Stimulated activated CD4-positive, alpha-beta T cell treated with anti-CD3 and anti-CD28 coated beads, Interleukin-4, amount 100 ng/mL, for 24 hours (primary cell): Measurements from ENCODE around the gene SCD5.

Experiments
- DNase-seq: peaks from one replicate; pipeline ENCODE4 v3.0.0-alpha.2; 2020

SCD5 gene

DNA sequence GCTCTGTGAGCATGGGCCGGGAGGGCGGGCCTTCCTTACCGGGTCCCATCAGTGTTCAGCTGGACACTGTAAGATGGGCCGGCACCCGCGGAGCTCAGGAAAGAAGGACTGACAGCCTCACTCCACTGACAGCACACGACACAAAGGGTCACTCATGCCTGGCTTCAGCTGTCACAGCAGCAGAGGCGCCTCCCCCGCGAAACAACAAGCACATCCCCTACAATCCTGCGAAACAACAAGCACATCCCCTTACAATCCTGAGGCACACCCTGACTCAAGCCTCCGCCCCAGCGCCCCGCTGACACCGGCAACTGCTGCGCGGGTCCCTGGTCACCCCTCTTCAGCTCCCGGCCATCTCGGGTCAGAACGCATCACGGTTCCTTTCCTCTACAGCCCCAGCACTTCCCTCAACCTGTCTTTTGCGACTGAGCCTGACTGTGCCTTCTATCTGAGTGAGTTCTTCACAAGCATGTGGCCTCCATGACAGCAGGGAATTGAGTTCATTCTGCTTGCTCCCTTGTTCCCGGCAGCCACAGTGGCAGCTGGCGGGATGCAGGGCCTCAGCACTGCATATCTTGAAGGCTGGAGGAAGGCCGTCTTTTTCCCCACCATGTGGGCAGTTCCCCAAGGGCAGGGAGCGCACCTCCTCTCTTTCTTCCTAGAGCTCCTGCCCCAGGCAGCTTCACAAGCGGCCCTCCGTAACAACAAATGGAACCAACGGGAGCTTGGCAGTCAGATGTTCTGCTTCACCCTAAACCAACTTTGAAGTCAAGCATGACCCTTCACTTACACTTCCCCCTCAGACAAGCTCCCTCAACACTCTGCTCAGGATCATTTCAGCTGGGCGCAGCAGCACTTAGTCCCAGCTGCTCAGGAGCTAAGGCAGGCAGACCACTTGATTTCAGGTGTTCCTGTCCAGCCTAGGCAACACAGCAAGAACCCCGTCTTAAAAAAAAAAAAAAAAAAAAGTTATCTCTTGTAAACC is 39.6 kb downstream of the SCD5 start:
- DNase-seq = no peak

GRCh38 chr4:82756061-82756460 is 42.5 kb downstream of the SCD5 start:
- DNase-seq = no peak

GRCh38 chr4:82755650-82756049 is 42.9 kb downstream of the SCD5 start:
- DNase-seq = no peak

DNA sequence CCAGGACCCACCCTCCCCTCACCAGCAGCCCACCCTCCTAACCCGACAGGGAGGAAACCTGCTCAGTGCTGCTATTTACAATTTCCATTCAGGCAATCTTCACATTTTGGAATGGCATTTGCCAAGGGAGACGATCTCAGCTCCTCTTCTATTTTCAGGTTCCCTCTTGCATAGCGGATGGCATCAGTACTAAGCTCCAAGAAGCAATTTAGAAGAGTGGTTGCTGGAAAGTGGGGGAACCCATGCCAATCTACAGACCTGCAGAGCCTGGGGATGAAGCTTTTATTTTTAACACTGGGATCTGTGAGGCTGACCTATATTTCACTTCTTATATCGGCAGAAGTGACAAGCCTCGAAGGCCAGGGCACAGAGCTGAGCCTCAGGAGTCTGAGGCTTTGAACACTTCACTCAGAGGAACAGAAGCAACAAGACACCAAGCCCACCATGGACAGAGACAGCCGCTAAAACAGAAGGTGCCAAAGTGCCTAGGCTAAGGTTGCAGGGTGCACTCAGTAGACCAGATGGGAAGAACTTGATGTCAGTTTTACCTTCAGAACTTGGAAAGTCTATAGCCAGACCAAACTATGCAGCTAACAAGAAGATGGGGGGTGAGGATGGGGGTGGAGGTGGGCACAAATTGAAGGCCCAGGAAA is 44.0 kb downstream of the SCD5 start:
- DNase-seq = no peak

DNA sequence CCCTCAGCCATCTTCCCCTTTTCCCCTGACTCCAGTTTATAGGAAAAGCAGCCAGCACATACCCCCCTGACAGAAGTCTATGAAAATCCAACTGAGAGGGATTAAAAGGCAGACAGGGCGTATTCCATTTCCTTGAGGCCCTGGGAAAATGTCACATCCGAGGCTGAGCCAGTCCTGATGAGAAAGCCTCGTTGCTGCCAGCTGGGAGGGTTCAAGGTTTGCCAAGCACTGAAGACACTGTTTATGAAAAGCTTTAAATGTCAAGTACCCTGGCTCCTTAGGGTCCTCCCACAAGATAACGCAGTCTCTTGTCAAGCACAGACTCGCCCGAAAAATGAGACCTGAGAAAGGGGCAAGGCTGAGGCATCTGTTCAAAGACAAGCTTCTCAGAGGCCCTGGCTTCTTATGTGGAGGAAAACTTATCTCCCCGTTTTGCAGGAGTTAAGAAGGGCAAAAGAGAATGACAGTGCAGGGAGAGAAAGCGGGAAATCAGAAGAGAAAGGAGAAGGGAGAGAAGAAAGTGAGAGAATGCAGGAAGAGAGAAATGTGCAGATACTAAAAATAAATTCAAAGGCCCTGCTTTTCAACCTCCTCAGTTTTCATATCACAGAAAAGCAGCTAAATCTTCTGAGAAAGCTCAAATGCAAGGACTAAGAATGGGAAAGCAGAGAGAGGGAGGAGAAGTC is 44.7 kb downstream of the SCD5 start:
- DNase-seq = no peak

GRCh38 chr4:82753238-82753637 is 45.4 kb downstream of the SCD5 start:
- DNase-seq = no peak

- no peak for DNase-seq
These were observed 49.7 kb downstream of the SCD5 start for GRCh38 chr4:82748810-82749470.

DNA sequence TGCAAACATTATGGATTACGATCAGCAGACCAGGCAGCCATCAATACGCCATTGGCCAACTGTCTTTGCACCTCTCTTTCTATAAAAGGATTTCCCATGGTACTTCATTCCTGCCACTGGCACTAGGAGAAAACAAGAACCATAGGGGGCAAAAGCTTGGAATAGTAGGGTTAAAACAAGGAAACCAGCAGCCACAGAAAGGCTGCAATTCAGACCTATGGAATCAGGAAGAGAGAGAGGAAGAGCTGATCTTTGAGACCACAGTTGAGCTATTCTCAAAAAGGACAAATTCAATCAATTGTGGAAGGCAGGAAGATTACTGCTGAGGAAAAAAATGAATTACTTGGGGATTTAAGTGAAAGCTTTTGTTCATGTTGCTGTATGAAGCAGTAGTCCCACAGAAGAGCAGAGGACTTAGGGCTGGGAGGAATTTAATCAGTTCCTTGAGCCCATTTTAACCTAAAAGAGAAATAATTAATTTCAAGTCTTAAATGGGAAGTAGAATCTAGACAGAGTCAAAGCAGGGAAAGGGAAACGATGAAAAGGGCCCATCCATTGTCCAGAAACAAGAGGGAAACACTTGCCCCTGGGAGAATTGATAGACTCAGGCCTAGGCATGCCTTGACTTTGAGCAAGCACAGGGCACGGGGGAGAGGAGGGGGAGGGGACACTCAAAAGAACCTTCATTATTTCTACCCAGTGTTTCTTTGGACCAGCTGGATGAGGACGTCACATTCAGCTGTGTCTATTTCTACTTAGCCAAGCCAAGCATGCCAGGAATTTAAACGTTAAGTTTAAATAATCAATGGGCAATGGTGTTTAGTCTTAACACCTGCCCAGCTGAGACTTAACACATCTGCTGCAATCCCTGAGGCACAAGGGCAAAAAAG is 50.7 kb downstream of the SCD5 start:
- no peak for DNase-seq

- no peak for DNase-seq
These were observed 51.7 kb downstream of the SCD5 start for GRCh38 chr4:82746705-82747574.

GRCh38 chr4:82745173-82745842 is 53.3 kb downstream of the SCD5 start:
- no peak for DNase-seq

DNA sequence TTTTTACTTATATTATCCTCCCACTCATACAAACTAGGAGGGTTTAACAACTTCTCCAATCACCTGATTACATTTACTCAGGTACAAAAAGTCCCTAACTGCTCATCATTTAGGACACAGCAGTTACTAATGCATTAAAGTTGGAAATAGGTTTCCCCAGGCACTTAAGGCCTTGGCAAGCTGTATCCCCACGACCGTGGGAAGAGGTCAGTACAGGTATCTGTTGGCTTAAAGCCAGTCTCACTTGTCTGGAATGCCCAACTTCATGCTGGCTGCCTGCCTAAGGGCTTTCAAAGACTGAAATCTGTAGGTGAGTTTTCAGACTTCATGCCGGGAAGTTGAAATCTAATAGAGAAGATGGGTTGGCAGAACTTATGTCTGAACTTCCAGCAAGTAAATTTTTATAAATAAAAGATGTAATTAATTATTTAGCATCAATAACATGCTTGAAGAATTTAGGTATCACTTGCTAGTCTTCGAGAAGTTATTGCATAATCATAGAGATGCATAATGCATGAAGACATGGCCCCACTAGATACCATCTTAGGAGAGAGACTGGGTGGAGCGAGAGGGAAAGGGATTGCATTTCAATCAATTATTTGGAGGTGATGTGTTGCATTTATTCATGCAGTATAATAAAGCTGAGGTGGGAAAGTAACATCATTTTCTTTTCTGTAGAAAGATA is 54.2 kb downstream of the SCD5 start:
- no peak for DNase-seq

DNA sequence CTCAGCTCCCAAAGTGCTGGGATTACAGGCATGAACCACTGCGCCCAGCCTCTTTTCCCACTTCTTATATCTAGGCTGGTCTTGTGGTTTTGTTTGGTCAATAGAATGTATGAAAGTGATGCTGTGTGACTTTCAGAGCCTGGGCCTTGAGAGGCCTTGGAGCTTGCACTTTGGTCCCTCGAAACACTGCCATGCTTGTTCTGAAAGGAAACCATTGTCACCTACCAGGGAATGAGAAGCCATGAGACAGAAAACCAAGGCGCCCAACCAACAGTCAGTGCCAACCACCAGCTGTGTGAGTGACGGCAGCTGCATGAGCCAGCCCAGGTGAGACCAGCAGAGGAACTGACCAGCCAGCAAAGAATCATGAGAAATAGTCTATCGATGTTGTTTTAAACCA is 57.4 kb downstream of the SCD5 start:
- no peak for DNase-seq

DNA sequence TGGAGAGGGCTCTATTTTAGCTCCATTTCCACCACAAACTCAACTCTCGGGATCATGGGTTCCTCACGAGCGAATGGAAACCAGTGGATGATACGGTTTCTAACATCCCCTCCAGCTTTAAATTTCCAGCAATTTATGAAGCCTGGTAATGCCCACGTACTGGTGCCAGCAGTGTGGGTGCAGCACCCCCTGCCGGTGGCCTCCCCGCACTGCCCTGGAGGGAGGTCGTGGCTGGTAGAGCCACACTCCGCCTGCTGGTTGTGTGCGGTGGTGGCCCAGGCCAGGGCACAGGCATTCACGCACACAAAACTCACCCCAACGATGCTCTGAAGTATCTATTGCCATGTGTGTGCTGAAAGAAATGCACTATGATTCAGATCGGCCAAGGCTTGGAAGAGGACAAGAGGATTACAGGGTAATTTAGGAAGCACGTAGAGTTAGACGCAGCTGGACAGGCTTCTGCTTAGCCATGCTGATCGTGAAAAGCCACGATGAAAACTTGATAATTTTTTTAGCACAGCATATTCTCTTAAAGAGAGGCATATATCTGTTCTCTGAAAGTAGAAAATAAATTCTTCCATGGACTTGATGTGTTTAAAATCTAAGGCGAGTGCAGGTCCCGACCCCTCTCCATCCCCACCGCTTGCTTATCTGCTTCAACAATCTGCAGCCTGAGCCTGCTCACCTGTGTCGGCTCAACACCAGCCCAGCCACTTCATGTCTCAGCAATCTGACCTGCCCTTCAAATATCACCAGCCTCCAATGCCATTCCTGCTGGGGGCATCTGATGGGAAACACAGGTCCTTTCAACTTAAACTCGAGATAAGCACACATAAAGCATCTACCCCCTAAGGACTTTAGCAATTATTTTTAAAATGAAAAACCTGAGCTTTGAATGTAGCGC is 59.1 kb downstream of the SCD5 start:
- DNase-seq = peak; percentile 53

GRCh38 chr4:82737354-82737753 is 61.2 kb downstream of the SCD5 start:
- DNase-seq = no peak

- DNase-seq = no peak
These were observed 65.0 kb downstream of the SCD5 start for GRCh38 chr4:82733636-82734035.

DNA sequence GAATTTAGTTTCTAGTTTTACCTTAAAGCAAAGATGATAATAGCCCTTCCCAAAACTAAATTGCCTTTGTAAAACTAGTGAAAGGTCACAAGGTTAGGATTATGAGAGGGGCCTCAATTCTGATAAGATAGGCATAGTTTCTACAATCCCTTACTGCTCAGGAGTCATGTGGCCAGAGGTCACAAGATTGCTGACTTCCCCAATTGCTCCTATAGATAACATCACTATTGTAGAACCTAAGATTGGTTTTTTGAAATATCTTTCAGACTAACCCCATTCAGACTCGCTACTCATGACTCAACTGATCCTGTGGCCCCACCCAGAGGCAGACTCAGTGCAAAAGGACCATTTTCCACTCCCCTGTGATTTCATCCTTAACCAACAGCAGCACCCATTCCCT is 70.3 kb downstream of the SCD5 start:
- DNase-seq = no peak

DNA sequence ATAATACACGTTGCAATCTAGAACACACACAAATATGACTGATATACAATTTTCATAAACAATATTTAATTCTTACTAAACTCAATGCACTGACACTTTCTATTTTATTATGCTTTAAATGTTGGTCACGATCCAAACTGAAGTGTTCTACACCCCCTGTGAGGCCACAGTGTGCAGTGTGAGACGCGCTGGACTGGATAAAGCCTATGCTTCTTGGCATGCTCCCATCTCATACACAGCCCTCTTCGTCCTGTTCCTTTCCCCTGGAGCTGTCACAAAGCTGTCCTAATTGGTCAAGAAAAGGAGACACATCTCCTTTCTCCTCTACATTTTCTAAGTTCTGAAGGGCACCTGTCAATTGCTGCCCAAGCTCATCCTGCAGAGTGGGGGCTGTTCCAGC is 72.0 kb downstream of the SCD5 start:
- no peak for DNase-seq

DNA sequence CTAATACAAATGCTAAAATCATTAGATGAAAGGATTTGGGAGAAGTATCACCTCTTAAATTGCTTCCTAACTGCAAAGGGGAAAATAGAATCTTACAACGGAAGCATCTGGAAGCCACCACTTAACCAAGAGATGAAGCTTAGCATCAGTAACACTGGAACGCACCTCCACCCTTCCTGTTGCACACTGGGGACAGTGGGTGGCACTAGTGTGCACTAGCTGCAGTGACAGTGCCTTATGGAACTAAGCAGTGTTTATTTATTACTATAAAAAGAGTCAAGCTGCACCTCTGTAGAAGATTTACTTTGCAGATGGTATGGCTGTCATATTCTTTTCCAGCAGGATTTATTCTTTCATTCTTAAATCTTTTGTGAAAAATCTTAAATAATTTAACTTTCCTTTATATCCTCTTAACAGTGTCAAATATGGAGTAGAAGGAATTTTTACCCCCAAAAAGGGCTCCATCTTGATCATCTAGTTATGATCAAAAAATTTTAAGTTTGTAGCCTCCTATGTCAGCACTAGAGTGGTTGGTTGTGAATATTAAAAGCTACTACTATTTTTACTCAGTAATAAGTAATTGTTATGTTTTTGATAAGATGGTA is 76.7 kb downstream of the SCD5 start:
- peak; percentile 17 for DNase-seq
